HepG2 (cell line): ENCODE measurements around the gene NABP2. TPM values are rescaled to one million over a fixed set of nuclear protein-coding genes. Genes with fewer than 3 reads are reported as not detected.

Source experiments
- ATRX ChIP-seq: sonication (generic); formaldehyde crosslinking; IDR thresholded peaks from 2 replicates; pipeline ENCODE4 v1.4.0; 2020; ENCODE audit warnings: missing genetic modification reagents, borderline replicate concordance
- CHD4 ChIP-seq: fragments of 200-600 bp; sonication (generic); IDR thresholded peaks from 2 replicates; pipeline ENCODE4 v1.7.0; 2017; ENCODE audit warnings: mild to moderate bottlenecking, low read length, borderline replicate concordance
- DR1 ChIP-seq: sonication (generic); formaldehyde crosslinking; IDR thresholded peaks from 2 replicates; pipeline ENCODE4 v1.8.0; 2021; ENCODE audit warnings: mild to moderate bottlenecking, missing genetic modification reagents, inconsistent platforms
- FOXA1 ChIP-seq, 2 experiments: fragments of 450-650 bp in 1 of 2; sonication (generic) in 1 of 2; formaldehyde crosslinking in 1 of 2; IDR thresholded peaks; 2 replicates each; pipeline versions ENCODE4 v1.4.0 to v1.6.1; 2016 to 2020; ENCODE audit warnings: missing genetic modification reagents in 1 of 2
- FOXK2 ChIP-seq: fragments of 450-650 bp; IDR thresholded peaks from 2 replicates; pipeline ENCODE4 v1.6.1; 2016
- MTF2 ChIP-seq: sonication (generic); formaldehyde crosslinking; IDR thresholded peaks from 2 replicates; pipeline ENCODE4 v1.5.0; 2020; ENCODE audit warnings: missing genetic modification reagents, borderline replicate concordance
- NR3C1 ChIP-seq: sonication (generic); formaldehyde crosslinking; IDR thresholded peaks from 2 replicates; pipeline ENCODE4 v1.4.0; 2020; ENCODE audit warnings: missing genetic modification reagents
- POLR2A ChIP-seq, 2 experiments: IDR thresholded peaks; 2 replicates each; pipeline ENCODE4 v1.6.1; 2011; ENCODE audit warnings: low read depth in 2 of 2, low read length in 2 of 2, mild to moderate bottlenecking in 1 of 2, moderate library complexity in 1 of 2; ENCODE audit not compliant: insufficient read depth in 1 of 2
- SCMH1 ChIP-seq: sonication (generic); formaldehyde crosslinking; IDR thresholded peaks from 2 replicates; pipeline ENCODE4 v1.9.0; 2021; ENCODE audit warnings: missing genetic modification reagents, mild to moderate bottlenecking, borderline replicate concordance
- SP1 ChIP-seq, 2 experiments: fragments of 450-650 bp in 1 of 2; sonication (generic) in 1 of 2; formaldehyde crosslinking in 1 of 2; IDR thresholded peaks; 2 replicates each; pipeline versions ENCODE4 v1.4.0 to v1.6.1; 2016 to 2020; ENCODE audit warnings: missing genetic modification reagents in 1 of 2
- SP5 ChIP-seq: IDR thresholded peaks from 2 replicates; pipeline ENCODE4 v1.6.1; 2016; ENCODE audit warnings: low read depth, borderline replicate concordance
- ZNF616 ChIP-seq: sonication (generic); formaldehyde crosslinking; IDR thresholded peaks from 2 replicates; pipeline ENCODE4 v1.5.0; 2020; ENCODE audit warnings: low read depth, mild to moderate bottlenecking, missing genetic modification reagents
- ZNF850 ChIP-seq: sonication (generic); formaldehyde crosslinking; conservative IDR thresholded peaks from 2 replicates; pipeline ENCODE4 v1.9.0; 2021; ENCODE audit warnings: mild to moderate bottlenecking, missing genetic modification reagents
- polyA plus RNA-seq, 8 experiments: library from polyadenylated mRNA; depleted of rRNA in 3 of 8; stranded (reverse) in 7 of 8; unstranded in 1 of 8; fragments of >200 nt; fragmentation: Illumina TruSeq in 4 of 8; extraction: Trizol in 4 of 8; gene quantifications; 2 replicates each; pipeline versions ENCODE4 v1.2.1 to v1.2.3, GENCODE V29; 2011 to 2016; ENCODE audit warnings: low read depth in 4 of 8, missing spikeins in 1 of 8, mixed read lengths in 1 of 8; ENCODE audit not compliant: insufficient read depth in 1 of 8
- total RNA-seq, 5 experiments: library from RNA; depleted of rRNA; stranded (reverse); fragments of >200 nt; fragmentation: Illumina TruSeq; extraction: Trizol; gene quantifications; 2 replicates each; pipeline ENCODE4 v1.2.3, GENCODE V29; 2016; ENCODE audit warnings: low read depth in 1 of 5
- TF ChIP-seq, protein P1 (sequence below): sonication (generic); formaldehyde crosslinking; IDR thresholded peaks from 2 replicates; pipeline ENCODE4 v1.4.0; 2020; ENCODE audit warnings: missing genetic modification reagents; ENCODE audit errors: not compliant biosample characterization
- TF ChIP-seq, protein P2 (sequence below): sonication (generic); formaldehyde crosslinking; IDR thresholded peaks from 2 replicates; pipeline ENCODE4 v1.9.0; 2021; ENCODE audit warnings: missing genetic modification reagents, mild to moderate bottlenecking, borderline replicate concordance
- TF ChIP-seq, protein P3 (sequence below): sonication (generic); formaldehyde crosslinking; conservative IDR thresholded peaks from 2 replicates; pipeline ENCODE4 v1.8.1; 2023; ENCODE audit warnings: missing genetic modification reagents
- TF ChIP-seq, protein P4 (sequence below): sonication (generic); formaldehyde crosslinking; IDR thresholded peaks from 2 replicates; pipeline ENCODE4 v1.5.0; 2020; ENCODE audit warnings: mild to moderate bottlenecking, missing genetic modification reagents
- TF ChIP-seq, protein P5 (sequence below): sonication (generic); formaldehyde crosslinking; IDR thresholded peaks from 2 replicates; pipeline ENCODE4 v1.4.0; 2020; ENCODE audit warnings: missing genetic modification reagents, borderline replicate concordance
- TF ChIP-seq, protein P6 (sequence below): fragments of 450-650 bp; IDR thresholded peaks from 2 replicates; pipeline ENCODE4 v1.6.1; 2016

Gene NABP2
- total and polyA plus RNA-seq, 2 of the 13 experiments (the other 11 are each of a cell fraction or from before 2014, with no cell fraction given): 33.2 to 35.5 TPM

DNA sequence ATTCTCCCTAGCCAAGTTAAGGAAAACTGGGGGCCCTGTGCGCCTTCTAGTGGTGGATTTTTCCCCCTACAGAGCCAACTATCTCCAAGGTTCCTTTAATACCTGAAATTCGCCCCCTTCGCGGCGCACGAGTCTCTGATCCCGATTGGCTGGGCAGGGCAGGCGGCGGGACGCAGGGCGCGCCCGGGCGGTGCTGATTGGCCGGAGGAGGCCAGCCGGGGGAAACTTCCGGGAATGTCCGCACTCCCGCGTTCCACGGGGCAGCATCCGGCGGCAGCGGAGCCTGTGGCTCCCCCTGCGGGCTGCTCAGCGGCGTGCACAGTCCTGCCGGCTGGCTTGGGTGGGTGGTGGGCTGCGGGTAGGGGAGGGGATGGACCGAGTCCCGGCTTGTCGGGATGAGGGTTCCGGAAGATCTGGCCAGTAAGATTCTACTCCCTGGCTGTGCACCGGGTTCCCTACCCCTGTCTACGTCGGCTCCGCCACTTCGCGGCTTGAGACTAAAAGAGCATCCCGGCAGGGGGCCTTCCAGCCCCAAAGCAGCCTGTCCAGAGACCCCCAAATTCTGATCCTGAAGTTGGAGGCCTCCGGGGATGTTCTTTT is at the start of gene NABP2 (continued):
- no peak for TF ChIP-seq CHD4
- no peak for TF ChIP-seq SP5 (CRISPR knock-in tag)
- no peak for TF ChIP-seq FOXK2
- no peak for TF ChIP-seq POLR2A (IDR thresholded peaks at IDR 0.05; ENCODE audit: insufficient read depth in 1 of 2, low read depth in 2 of 2, low read length in 2 of 2)
- TF ChIP-seq, protein P1, sequence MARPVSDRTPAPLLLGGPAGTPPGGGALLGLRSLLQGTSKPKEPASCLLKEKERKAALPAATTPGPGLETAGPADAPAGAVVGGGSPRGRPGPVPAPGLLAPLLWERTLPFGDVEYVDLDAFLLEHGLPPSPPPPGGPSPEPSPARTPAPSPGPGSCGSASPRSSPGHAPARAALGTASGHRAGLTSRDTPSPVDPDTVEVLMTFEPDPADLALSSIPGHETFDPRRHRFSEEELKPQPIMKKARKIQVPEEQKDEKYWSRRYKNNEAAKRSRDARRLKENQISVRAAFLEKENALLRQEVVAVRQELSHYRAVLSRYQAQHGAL (CRISPR knock-in tag): no peak
- no peak for TF ChIP-seq ZNF616 (CRISPR knock-in tag)
- no peak for TF ChIP-seq NR3C1 (CRISPR knock-in tag)
- TF ChIP-seq, protein P2, sequence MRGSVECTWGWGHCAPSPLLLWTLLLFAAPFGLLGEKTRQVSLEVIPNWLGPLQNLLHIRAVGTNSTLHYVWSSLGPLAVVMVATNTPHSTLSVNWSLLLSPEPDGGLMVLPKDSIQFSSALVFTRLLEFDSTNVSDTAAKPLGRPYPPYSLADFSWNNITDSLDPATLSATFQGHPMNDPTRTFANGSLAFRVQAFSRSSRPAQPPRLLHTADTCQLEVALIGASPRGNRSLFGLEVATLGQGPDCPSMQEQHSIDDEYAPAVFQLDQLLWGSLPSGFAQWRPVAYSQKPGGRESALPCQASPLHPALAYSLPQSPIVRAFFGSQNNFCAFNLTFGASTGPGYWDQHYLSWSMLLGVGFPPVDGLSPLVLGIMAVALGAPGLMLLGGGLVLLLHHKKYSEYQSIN: no peak
- TF ChIP-seq, protein P3, sequence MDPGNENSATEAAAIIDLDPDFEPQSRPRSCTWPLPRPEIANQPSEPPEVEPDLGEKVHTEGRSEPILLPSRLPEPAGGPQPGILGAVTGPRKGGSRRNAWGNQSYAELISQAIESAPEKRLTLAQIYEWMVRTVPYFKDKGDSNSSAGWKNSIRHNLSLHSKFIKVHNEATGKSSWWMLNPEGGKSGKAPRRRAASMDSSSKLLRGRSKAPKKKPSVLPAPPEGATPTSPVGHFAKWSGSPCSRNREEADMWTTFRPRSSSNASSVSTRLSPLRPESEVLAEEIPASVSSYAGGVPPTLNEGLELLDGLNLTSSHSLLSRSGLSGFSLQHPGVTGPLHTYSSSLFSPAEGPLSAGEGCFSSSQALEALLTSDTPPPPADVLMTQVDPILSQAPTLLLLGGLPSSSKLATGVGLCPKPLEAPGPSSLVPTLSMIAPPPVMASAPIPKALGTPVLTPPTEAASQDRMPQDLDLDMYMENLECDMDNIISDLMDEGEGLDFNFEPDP (CRISPR knock-in tag): no peak
- TF ChIP-seq MTF2: peak; percentile 58; the same call in 1 of the 2 replicates
- no peak for TF ChIP-seq SP1 (IDR thresholded peaks at IDR 0.05)
- TF ChIP-seq SP1 (CRISPR knock-in tag; IDR thresholded peaks at IDR 0.05): peak; percentile 55; the same call in 1 of the 2 replicates
- no peak for TF ChIP-seq ATRX (CRISPR knock-in tag)
- TF ChIP-seq, protein P4, sequence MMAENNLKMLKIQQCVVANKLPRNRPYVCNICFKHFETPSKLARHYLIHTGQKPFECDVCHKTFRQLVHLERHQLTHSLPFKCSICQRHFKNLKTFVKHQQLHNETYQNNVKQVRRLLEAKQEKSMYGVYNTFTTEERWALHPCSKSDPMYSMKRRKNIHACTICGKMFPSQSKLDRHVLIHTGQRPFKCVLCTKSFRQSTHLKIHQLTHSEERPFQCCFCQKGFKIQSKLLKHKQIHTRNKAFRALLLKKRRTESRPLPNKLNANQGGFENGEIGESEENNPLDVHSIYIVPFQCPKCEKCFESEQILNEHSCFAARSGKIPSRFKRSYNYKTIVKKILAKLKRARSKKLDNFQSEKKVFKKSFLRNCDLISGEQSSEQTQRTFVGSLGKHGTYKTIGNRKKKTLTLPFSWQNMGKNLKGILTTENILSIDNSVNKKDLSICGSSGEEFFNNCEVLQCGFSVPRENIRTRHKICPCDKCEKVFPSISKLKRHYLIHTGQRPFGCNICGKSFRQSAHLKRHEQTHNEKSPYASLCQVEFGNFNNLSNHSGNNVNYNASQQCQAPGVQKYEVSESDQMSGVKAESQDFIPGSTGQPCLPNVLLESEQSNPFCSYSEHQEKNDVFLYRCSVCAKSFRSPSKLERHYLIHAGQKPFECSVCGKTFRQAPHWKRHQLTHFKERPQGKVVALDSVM (CRISPR knock-in tag): no peak; the same call in 1 of the 2 replicates
- no peak for TF ChIP-seq ZNF850 (CRISPR knock-in tag)
- no peak for TF ChIP-seq DR1 (CRISPR knock-in tag)
- TF ChIP-seq, protein P5, sequence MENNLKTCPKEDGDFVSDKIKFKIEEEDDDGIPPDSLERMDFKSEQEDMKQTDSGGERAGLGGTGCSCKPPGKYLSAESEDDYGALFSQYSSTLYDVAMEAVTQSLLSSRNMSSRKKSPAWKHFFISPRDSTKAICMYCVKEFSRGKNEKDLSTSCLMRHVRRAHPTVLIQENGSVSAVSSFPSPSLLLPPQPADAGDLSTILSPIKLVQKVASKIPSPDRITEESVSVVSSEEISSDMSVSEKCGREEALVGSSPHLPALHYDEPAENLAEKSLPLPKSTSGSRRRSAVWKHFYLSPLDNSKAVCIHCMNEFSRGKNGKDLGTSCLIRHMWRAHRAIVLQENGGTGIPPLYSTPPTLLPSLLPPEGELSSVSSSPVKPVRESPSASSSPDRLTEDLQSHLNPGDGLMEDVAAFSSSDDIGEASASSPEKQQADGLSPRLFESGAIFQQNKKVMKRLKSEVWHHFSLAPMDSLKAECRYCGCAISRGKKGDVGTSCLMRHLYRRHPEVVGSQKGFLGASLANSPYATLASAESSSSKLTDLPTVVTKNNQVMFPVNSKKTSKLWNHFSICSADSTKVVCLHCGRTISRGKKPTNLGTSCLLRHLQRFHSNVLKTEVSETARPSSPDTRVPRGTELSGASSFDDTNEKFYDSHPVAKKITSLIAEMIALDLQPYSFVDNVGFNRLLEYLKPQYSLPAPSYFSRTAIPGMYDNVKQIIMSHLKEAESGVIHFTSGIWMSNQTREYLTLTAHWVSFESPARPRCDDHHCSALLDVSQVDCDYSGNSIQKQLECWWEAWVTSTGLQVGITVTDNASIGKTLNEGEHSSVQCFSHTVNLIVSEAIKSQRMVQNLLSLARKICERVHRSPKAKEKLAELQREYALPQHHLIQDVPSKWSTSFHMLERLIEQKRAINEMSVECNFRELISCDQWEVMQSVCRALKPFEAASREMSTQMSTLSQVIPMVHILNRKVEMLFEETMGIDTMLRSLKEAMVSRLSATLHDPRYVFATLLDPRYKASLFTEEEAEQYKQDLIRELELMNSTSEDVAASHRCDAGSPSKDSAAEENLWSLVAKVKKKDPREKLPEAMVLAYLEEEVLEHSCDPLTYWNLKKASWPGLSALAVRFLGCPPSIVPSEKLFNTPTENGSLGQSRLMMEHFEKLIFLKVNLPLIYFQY (CRISPR knock-in tag): no peak
- TF ChIP-seq, protein P6, sequence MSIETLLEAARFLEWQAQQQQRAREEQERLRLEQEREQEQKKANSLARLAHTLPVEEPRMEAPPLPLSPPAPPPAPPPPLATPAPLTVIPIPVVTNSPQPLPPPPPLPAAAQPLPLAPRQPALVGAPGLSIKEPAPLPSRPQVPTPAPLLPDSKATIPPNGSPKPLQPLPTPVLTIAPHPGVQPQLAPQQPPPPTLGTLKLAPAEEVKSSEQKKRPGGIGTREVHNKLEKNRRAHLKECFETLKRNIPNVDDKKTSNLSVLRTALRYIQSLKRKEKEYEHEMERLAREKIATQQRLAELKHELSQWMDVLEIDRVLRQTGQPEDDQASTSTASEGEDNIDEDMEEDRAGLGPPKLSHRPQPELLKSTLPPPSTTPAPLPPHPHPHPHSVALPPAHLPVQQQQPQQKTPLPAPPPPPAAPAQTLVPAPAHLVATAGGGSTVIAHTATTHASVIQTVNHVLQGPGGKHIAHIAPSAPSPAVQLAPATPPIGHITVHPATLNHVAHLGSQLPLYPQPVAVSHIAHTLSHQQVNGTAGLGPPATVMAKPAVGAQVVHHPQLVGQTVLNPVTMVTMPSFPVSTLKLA: peak; percentile 60
- no peak for TF ChIP-seq SCMH1 (CRISPR knock-in tag)
- no peak for TF ChIP-seq FOXA1 (IDR thresholded peaks at IDR 0.05)
- TF ChIP-seq FOXA1 (CRISPR knock-in tag; IDR thresholded peaks at IDR 0.05): no peak
